HG02798 (cell line): Measurements from ENCODE around the gene TSPEAR.
"Not testable (repeated sequence)": the region's sequence is repeated elsewhere in the genome, so short reads cannot be mapped to it uniquely, and the experiment has no call there.

ENCODE experiments used
- ATAC-seq: cut with Tn5 transposase; IDR thresholded peaks from one replicate; pipeline ENCODE4 v1.9.1; 2021; ENCODE audit warnings: mild to moderate bottlenecking; ENCODE audit not compliant: unreplicated experiment, poor library complexity

TSPEAR gene

GRCh38 chr21:44513389-44514217 lies 197.8 kb downstream of the TSPEAR start:
- no peak for ATAC-seq

DNA sequence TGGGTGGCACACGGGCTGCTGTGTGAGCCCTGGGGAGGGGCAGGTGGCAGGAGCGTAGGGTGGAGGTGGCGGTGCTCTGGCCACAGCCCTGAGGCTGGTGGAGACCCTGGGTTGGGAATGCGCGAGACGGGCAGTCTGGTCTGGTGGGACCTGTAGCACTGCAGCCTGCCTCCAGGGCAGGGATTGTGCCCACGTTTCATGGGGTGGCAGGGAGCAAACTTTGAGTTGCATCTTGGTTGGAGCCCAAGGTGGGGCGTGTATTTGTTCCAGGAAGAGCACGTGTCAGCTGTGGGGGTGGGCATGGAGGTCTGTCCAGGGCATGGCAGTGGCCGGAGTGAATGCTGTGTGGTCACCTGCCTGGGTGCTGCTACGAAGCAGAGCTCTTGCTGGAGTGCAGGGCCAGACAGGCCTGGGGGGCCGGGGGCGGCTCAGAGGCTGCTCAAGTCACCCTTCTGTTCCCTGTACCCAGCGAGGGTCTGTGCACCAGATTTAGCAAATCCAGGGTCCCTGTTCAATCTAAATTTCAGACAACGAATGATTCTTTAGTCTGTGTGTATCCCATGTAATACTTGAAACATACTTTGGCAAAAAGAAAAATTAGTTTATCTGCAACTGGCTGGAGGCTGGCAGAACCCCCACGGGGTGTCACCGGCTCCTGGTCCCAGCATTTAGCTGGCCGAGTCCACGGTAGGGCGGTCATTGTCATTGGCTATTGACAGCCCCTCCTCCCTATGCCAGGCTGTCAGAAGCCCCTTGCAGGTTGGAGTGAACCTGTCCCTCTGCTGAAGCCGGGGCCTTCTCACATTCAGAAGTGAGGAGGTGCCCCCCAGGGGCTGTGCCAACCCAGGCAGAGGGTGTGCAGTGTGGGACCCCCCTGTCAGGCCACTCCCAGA lies 198.6 kb downstream of the TSPEAR start:
- ATAC-seq: no peak

DNA sequence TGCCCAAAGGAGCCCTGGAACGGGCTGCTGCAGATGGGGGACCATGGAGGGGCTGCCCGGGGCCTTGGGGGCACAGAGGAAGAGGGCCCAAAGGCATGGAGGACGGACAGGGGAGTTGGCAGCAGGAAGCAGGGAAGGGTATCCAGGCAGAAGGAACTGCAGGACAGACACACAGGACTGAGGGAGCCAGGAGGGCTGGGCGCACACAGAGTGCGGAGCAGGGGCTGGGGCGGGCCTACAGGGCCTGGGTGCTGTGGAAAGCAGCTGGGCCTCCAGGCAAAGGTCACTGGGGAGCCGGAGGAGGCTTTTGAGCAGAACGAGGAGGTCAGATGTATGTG lies 199.5 kb downstream of the TSPEAR start:
- no peak for ATAC-seq

GRCh38 chr21:44511219-44511937 lies 200.0 kb downstream of the TSPEAR start:
- ATAC-seq: no peak

GRCh38 chr21:44510508-44511218 lies 200.7 kb downstream of the TSPEAR start:
- ATAC-seq: no peak

DNA sequence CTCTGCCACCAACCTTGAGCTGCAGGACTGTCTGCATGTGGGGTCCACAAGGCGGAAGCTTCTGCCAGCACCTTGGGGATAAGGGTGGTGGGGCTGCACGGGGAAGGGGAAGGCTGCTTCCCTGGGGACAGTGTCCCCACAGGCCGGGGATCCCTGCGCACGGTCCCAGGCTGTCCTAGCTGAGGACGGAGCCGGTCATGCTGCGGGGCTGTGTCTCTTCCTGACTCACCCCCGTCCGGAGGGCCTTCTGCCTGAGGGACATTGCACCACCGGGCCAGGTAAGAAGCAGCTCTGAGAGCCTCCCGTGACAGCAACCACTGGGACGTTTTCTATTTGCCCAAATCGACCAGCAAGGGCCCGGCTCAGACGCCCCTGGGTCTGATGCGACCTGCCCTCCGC lies 201.3 kb downstream of the TSPEAR start:
- ATAC-seq: no peak

- ATAC-seq: no peak
These were observed 201.8 kb downstream of the TSPEAR start for GRCh38 chr21:44509539-44509938.

DNA sequence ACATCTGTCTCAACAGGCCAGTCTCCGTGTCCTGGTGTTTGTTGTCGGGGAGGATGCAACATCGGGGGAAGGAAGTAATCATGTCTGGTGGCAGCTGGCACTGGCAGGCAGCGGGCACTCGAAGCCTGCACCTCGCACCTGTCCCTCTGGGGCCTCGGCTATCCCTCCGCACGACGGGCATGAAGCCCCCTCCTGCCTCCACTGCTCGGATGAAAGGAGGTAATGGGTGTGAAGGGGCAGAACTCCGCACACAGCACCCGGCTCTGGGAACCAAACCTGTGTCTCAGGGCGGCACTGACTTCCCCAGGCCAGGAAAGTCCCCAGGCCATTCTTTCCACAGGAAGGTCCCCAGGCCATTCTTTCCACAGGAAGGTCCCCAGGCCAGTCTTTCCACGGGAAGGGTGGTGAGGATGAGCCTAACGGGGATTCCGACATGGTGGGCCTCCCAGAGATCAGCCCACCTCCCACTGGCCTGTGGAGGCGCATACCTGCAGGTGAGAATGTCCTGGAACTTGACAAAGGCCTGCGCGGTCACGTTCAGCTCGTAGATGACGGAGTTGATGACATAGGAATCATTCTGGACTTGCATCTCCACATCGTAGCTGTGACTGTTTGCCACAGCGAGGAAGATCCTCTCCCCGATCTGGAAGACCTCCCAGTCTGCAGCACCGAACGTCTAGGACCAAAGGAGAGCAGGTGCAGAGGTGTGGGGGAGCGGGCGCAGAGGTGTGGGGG lies 202.5 kb downstream of the TSPEAR start:
- no peak for ATAC-seq

- no peak for ATAC-seq
These were observed 203.0 kb downstream of the TSPEAR start for GRCh38 chr21:44508426-44508710.

DNA sequence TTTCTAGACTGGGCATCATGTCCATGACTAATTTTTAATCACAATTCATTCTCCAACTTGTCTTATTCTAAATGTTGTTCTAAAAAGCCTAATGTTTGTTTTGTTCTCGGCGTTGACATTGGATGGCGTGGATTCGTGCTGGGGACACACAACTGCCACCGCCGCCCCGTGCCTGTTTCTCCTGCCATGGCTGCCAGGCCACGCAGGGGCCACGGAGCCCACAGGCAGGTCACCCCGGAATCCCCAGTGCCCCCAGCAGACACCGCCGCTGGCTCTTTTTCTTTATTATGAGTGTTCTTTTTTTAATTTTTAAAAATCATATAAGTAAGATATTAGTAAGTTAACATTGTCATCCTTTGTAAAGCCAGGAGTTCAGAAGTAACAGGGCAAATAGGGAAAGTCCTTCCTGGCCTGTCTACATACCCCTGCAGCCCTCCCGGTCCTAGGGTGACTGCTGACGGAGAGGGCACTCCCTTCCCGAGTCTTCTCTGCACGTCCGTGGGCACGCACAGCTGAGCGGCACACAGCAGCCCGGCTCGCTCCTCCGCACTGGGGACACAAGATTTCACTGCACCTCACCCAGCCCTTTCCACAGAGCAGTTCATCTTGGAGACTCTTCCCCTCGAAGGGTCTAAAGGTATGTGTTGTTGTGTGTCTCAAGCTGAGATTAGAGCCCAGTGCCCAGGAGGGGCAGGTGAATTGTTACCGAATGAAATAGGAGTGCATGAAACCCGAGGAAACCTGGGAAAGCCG lies 203.5 kb downstream of the TSPEAR start:
- ATAC-seq: no peak

- ATAC-seq: no peak
These were observed 204.8 kb downstream of the TSPEAR start for GRCh38 chr21:44506279-44507255.

GRCh38 chr21:44505673-44506278 lies 205.6 kb downstream of the TSPEAR start:
- ATAC-seq: no peak

- no peak for ATAC-seq
These were observed 207.4 kb downstream of the TSPEAR start for GRCh38 chr21:44503901-44504399.

GRCh38 chr21:44503006-44503889 lies 208.1 kb downstream of the TSPEAR start:
- not testable (repeated sequence) for ATAC-seq

DNA sequence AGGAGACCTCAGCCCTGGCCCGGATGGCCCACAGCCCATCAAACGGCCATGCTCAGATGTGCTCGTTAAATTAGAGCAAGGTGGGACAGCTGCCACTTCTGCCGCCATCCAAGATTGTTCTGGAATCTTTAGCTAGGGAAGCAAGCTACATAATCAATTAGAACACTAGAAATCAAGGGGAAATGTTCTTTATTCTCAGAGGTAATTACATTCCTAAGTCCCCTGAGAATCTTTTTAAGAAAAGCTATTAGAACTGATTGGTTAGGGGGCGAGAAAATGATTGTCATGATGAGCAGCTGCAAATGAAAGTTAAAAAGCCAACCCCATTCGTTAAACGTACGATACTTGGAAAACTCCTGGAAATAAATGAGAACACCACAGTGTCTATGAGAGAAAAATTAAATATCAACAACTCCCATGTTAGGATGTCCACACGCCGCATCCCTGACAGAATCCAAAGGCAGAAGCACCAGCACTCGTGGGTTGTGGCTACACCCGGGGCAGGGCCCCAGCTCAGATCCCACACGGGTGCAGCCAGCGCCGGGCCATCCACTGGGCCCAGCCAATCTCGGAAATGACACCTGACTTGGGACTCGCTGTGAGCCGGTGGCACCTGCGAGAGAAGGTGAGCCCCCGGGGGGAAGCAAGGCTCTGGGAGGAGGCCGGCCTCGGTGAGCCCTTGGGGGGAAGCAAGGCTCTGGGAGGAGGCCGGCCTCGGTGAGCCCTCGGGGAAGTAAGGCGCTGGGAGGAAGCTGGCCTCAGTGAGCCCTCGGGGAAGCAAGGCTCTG lies 209.0 kb downstream of the TSPEAR start:
- ATAC-seq: no peak

- no peak for ATAC-seq
These were observed 211.3 kb downstream of the TSPEAR start for GRCh38 chr21:44500111-44500510.
